Measurements from ENCODE around the gene RYR1.

RYR1 gene

GRCh38 chr19:38429055-38429810 lies 4.3 kb upstream of the RYR1 start:
- DNase-seq = no peak

- DNase-seq = no peak
Observed at GRCh38 chr19:38429811-38430156, 3.7 kb upstream of the RYR1 start.

- no peak for DNase-seq
Observed at GRCh38 chr19:38430931-38431330, 2.6 kb upstream of the RYR1 start.

GRCh38 chr19:38434549-38435051 lies 1.1 kb downstream of the RYR1 start:
- DNase-seq = no peak

GRCh38 chr19:38437295-38437694 lies 3.8 kb downstream of the RYR1 start:
- no peak for DNase-seq

- DNase-seq = no peak
Observed at GRCh38 chr19:38437917-38438316, 4.4 kb downstream of the RYR1 start.

GRCh38 chr19:38440592-38440991 lies 7.1 kb downstream of the RYR1 start:
- DNase-seq = no peak

GRCh38 chr19:38441657-38442348 lies 8.3 kb downstream of the RYR1 start:
- DNase-seq = no peak

- DNase-seq = no peak
Observed at GRCh38 chr19:38442736-38443135, 9.2 kb downstream of the RYR1 start.

GRCh38 chr19:38443458-38443999 lies 10.0 kb downstream of the RYR1 start:
- DNase-seq = no peak

- no peak for DNase-seq
Observed at GRCh38 chr19:38444026-38444425, 10.5 kb downstream of the RYR1 start.

GRCh38 chr19:38445362-38445761 lies 11.9 kb downstream of the RYR1 start:
- DNase-seq = no peak

- no peak for DNase-seq
Observed at GRCh38 chr19:38448225-38448624, 14.7 kb downstream of the RYR1 start.

GRCh38 chr19:38449518-38449917 lies 16.0 kb downstream of the RYR1 start:
- no peak for DNase-seq

- no peak for DNase-seq
Observed at GRCh38 chr19:38451036-38451435, 17.5 kb downstream of the RYR1 start.

- no peak for DNase-seq
Observed at GRCh38 chr19:38451629-38452028, 18.1 kb downstream of the RYR1 start.

- DNase-seq = no peak
Observed at GRCh38 chr19:38452430-38453366, 19.2 kb downstream of the RYR1 start.

GRCh38 chr19:38453596-38453995 lies 20.1 kb downstream of the RYR1 start:
- no peak for DNase-seq

GRCh38 chr19:38455031-38455430 lies 21.5 kb downstream of the RYR1 start:
- DNase-seq = no peak

- DNase-seq = no peak
Observed at GRCh38 chr19:38457202-38457601, 23.7 kb downstream of the RYR1 start.

GRCh38 chr19:38457690-38458405 lies 24.4 kb downstream of the RYR1 start:
- DNase-seq = no peak

- no peak for DNase-seq
Observed at GRCh38 chr19:38458991-38459390, 25.5 kb downstream of the RYR1 start.
